Measurements from ENCODE around the gene COL25A1.
"Not testable (repeated sequence)": the region's sequence is repeated elsewhere in the genome, so short reads cannot be mapped to it uniquely, and the experiment has no call there.

Gene COL25A1

GRCh38 chr4:109075621-109076020, 226.8 kb downstream of the COL25A1 start:
- DNase-seq (ENCODE audit: extremely low read depth, low read depth), result no peak
- TF ChIP-seq CTCF (IDR thresholded peaks at IDR 0.05; ENCODE audit: low read depth, low read length, missing control alignments), result no peak
- no peak overlapping the region for H3K4me3 ChIP-seq (replicated peaks; ENCODE audit: low read depth, low read length)

GRCh38 chr4:109072595-109072994, 229.9 kb downstream of the COL25A1 start:
- no peak overlapping the region for H3K4me3 ChIP-seq (replicated peaks; ENCODE audit: low read depth, low read length)
- no peak for TF ChIP-seq CTCF (IDR thresholded peaks at IDR 0.05; ENCODE audit: low read depth, low read length, missing control alignments)
- peak; percentile 45 for DNase-seq (ENCODE audit: extremely low read depth, low read depth)

GRCh38 chr4:109070677-109071076, 231.8 kb downstream of the COL25A1 start:
- H3K4me3 ChIP-seq (replicated peaks; ENCODE audit: low read depth, low read length); DNase-seq (ENCODE audit: extremely low read depth, low read depth): not testable (repeated sequence)

GRCh38 chr4:109067508-109068235, 234.8 kb downstream of the COL25A1 start:
- no peak for TF ChIP-seq CTCF (IDR thresholded peaks at IDR 0.05; ENCODE audit: low read depth, low read length, missing control alignments)
- DNase-seq (ENCODE audit: extremely low read depth, low read depth), result no peak
- H3K4me3 ChIP-seq (replicated peaks; ENCODE audit: low read depth, low read length), result no peak overlapping the region

- TF ChIP-seq CTCF (IDR thresholded peaks at IDR 0.05; ENCODE audit: low read depth, low read length, missing control alignments), result no peak
- DNase-seq (ENCODE audit: extremely low read depth, low read depth), result no peak
- no peak overlapping the region for H3K4me3 ChIP-seq (replicated peaks; ENCODE audit: low read depth, low read length)
These were observed 237.5 kb downstream of the COL25A1 start for GRCh38 chr4:109065006-109065405.

GRCh38 chr4:109053257-109053656, 249.2 kb downstream of the COL25A1 start:
- no peak for DNase-seq (ENCODE audit: extremely low read depth, low read depth)
- TF ChIP-seq CTCF (IDR thresholded peaks at IDR 0.05; ENCODE audit: low read depth, low read length, missing control alignments), result no peak
- no peak overlapping the region for H3K4me3 ChIP-seq (replicated peaks; ENCODE audit: low read depth, low read length)

GRCh38 chr4:109052821-109053220, 249.6 kb downstream of the COL25A1 start:
- no peak for DNase-seq (ENCODE audit: extremely low read depth, low read depth)
- H3K4me3 ChIP-seq (replicated peaks; ENCODE audit: low read depth, low read length), result no peak overlapping the region
- no peak for TF ChIP-seq CTCF (IDR thresholded peaks at IDR 0.05; ENCODE audit: low read depth, low read length, missing control alignments)

Data from HFF-Myc (cell line).